HFFc6 (cell line): ENCODE data around the gene MMP20. TPM values are rescaled to one million over a fixed set of nuclear protein-coding genes. Genes with fewer than 3 reads are reported as not detected.

Experiments used
- DNase-seq: peaks from one replicate; pipeline ENCODE4 v3.0.0-alpha.2; 2018
- H3K27ac Mint-ChIP-seq: 2 replicates; pipeline ENCODE4 v1.8.0; 2020; ENCODE audit warnings: mild to moderate bottlenecking, mixed read lengths
- H3K27me3 Mint-ChIP-seq: 2 replicates; pipeline ENCODE4 v1.8.0; 2021; ENCODE audit warnings: mild to moderate bottlenecking, moderate library complexity, mixed read lengths; ENCODE audit not compliant: insufficient read depth
- H3K36me3 Mint-ChIP-seq: 2 replicates; pipeline ENCODE4 v1.8.0; 2021; ENCODE audit warnings: low read depth, mixed read lengths
- H3K4me1 Mint-ChIP-seq: 2 replicates; pipeline ENCODE4 v1.8.0; 2020; ENCODE audit warnings: low read depth, mixed read lengths
- H3K4me3 Mint-ChIP-seq: 2 replicates; pipeline ENCODE4 v1.8.0; 2020; ENCODE audit warnings: mild to moderate bottlenecking, moderate library complexity, mixed read lengths
- H3K9me3 Mint-ChIP-seq: 2 replicates; pipeline ENCODE4 v1.8.0; 2020; ENCODE audit warnings: mild to moderate bottlenecking, mixed read lengths
- total RNA-seq, 6 experiments: library from RNA; stranded (reverse); fragmentation: NEBNext Ultra II Directional; extraction: Animal tissue kit (Norgen Biotek cat#: 25700); gene quantifications; 2 replicates in 1 of 6; 3 replicates in 5 of 6; pipeline ENCODE4 v1.2.3, GENCODE V29; 2021
- TF ChIP-seq, protein P1 (sequence below): fragments of 200-600 bp; sonication (generic); IDR thresholded peaks from 2 replicates; pipeline ENCODE4 v1.5.0; 2021; ENCODE audit warnings: antibody characterized with exemption, mild to moderate bottlenecking

Gene MMP20
- total RNA-seq, 6 experiments from 2014 or later = not detected

GRCh38 chr11:102552020-102552419, 73.1 kb downstream of the MMP20 start:
- no peaks in the 10 kb centered on the region for H3K36me3 Mint-ChIP-seq
- H3K4me1 Mint-ChIP-seq = peaks cover 9% of the 10 kb centered on the region; the same call in 1 of the 2 replicates
- no peak overlapping the region for H3K27ac Mint-ChIP-seq
- H3K9me3 Mint-ChIP-seq = no peaks in the 10 kb centered on the region
- TF ChIP-seq, protein P1, sequence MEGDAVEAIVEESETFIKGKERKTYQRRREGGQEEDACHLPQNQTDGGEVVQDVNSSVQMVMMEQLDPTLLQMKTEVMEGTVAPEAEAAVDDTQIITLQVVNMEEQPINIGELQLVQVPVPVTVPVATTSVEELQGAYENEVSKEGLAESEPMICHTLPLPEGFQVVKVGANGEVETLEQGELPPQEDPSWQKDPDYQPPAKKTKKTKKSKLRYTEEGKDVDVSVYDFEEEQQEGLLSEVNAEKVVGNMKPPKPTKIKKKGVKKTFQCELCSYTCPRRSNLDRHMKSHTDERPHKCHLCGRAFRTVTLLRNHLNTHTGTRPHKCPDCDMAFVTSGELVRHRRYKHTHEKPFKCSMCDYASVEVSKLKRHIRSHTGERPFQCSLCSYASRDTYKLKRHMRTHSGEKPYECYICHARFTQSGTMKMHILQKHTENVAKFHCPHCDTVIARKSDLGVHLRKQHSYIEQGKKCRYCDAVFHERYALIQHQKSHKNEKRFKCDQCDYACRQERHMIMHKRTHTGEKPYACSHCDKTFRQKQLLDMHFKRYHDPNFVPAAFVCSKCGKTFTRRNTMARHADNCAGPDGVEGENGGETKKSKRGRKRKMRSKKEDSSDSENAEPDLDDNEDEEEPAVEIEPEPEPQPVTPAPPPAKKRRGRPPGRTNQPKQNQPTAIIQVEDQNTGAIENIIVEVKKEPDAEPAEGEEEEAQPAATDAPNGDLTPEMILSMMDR = no peak
- H3K4me3 Mint-ChIP-seq = no peak overlapping the region
- DNase-seq = no peak
- H3K27me3 Mint-ChIP-seq = peaks cover 22% of the 10 kb centered on the region

DNA sequence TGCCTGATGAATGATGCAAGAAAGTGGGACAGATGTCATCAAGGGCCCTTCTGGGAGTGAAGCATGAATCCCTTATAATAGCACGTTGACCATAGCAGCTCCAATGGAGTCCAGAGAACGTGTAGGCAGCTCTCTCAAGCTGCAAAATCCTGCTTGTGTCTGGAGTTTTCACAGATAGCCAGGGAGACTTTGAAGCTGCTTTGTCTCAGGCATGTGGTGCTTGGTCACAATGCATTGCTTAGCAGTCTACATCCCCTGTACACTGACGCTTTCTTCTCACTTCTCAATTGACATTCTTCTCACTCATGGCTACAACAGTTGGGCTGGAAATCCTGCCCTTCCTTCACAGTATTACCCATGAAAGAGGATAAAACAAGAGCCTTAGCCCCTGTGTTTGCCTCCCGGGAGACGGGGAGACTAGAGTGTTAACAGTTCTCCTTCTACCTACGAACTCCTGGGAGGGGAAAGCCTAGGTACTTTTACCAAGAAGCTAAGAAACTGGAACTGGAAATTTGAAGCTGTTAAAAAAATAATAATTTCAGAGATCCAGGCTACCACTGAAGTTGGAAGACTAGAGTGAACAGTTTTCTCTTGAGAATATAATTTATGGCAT, 73.9 kb downstream of the MMP20 start:
- Mint-ChIP-seq H3K27ac (no peak overlapping the region), H3K4me1 (peaks cover 9% of the 10 kb centered on the region; the same call in 1 of the 2 replicates), H3K4me3 (no peak overlapping the region), H3K36me3 (no peaks in the 10 kb centered on the region), H3K27me3 (peaks cover 22% of the 10 kb centered on the region), H3K9me3 (no peaks in the 10 kb centered on the region)
- TF ChIP-seq, protein P1 = no peak
- no peak for DNase-seq

- Mint-ChIP-seq H3K36me3 (no peaks in the 10 kb centered on the region), H3K27ac (no peak overlapping the region), H3K9me3 (no peaks in the 10 kb centered on the region), H3K4me3 (no peak overlapping the region), H3K4me1 (peaks cover 2% of the 10 kb centered on the region; the same call in 1 of the 2 replicates), H3K27me3 (peaks cover 25% of the 10 kb centered on the region)
- TF ChIP-seq, protein P1 = no peak
- no peak for DNase-seq
Measured at GRCh38 chr11:102546923-102547471, 78.1 kb downstream of the MMP20 start.

DNA sequence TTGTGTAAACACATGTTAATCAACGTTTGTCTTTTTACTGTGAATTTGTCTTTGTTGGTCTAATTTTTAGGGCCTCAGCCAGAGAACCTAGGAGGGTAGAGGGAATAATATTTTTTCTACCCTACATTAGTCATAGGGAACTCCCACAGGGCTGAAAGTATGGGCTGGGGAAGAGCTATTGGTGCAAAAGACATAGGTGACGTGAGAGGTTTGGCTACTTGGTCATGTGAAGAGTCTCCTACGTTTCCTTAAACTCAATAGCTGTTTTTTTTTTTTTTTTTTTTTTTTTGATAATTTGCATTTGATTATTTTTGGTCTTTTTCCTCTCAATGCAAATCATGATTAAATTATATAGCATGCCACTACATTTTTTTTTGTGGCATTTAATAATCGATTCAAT, 78.7 kb downstream of the MMP20 start:
- H3K4me1 Mint-ChIP-seq = no peaks in the 10 kb centered on the region
- TF ChIP-seq, protein P1 = no peak
- H3K9me3 Mint-ChIP-seq = no peaks in the 10 kb centered on the region
- no peaks in the 10 kb centered on the region for H3K36me3 Mint-ChIP-seq
- DNase-seq = no peak
- H3K27me3 Mint-ChIP-seq = peaks cover 24% of the 10 kb centered on the region
- H3K27ac Mint-ChIP-seq = no peak overlapping the region
- no peak overlapping the region for H3K4me3 Mint-ChIP-seq

DNA sequence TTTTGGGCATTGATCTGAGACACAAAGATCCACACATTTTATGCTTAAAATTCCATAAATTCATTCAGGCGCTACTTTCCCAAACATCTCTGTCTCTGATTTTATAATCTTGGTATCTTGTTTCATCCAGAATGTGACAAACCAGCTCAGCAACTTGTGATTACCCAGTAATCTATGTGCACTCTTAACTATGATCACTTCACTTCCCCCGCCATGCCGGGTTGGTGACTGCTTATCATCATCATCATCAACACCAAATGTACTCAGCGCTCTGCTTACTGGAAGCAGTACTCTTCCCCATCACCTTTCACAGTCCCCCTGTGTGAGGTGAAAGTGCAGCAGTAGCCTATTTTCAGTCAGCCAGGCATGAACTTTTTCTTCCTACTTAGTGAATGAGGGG, 79.4 kb downstream of the MMP20 start:
- Mint-ChIP-seq H3K4me3 (no peak overlapping the region), H3K27me3 (peaks cover 21% of the 10 kb centered on the region), H3K9me3 (no peaks in the 10 kb centered on the region), H3K4me1 (no peaks in the 10 kb centered on the region), H3K36me3 (no peaks in the 10 kb centered on the region), H3K27ac (no peak overlapping the region)
- TF ChIP-seq, protein P1 = no peak
- DNase-seq = no peak
